Measurements from ENCODE around the gene TC2N. TPM values are rescaled to one million over a fixed set of nuclear protein-coding genes. Genes with fewer than 3 reads are reported as not detected.
A peak's percentile ranks its signal among the peaks of the same experiment; 100 is the strongest.

Gene TC2N
- total and polyA plus RNA-seq, 5 donors: 7.1 to 17.4 (median 14.7) TPM

GRCh38 chr14:91889477-91890211, 22.3 kb upstream of the TC2N start:
- H3K4me3 ChIP-seq (ENCODE audit: low read length): no peak overlapping the region
- ATAC-seq (peak; percentile 48 to 65), DNase-seq (peak; percentile 45 to 86 (median 80))
- H3K27ac ChIP-seq (ENCODE audit: low read length): peak overlapping the region; percentile 20
- WGBS: 57% methylated on average over 13 of the region's 13 CpGs
- no peaks in the 10 kb centered on the region for H3K27me3 ChIP-seq (ENCODE audit: control insufficient read depth, insufficient read depth)
- intact Hi-C loops (cut with DNase I): no loop called here
- peaks cover 16% of the 10 kb centered on the region for H3K4me1 ChIP-seq (ENCODE audit: control insufficient read depth, insufficient read depth, low read length)
- no peaks in the 10 kb centered on the region for H3K9me3 ChIP-seq (ENCODE audit: control insufficient read depth, low read length)

- Histone ChIP-seq H3K27me3 (ENCODE audit: control insufficient read depth, insufficient read depth) (no peaks in the 10 kb centered on the region), H3K4me3 (ENCODE audit: low read length) (no peak overlapping the region), H3K27ac (ENCODE audit: low read length) (no peak overlapping the region), H3K4me1 (ENCODE audit: control insufficient read depth, insufficient read depth, low read length) (peaks cover 18% of the 10 kb centered on the region), H3K9me3 (ENCODE audit: control insufficient read depth, low read length) (no peaks in the 10 kb centered on the region)
- ATAC-seq (no peak), DNase-seq (no peak)
- WGBS: 74% methylated on average over 10 of the region's 10 CpGs
- intact Hi-C loops (cut with DNase I): no loop called here
Measured at GRCh38 chr14:91888641-91889476, 21.5 kb upstream of the TC2N start.

- H3K27ac ChIP-seq (ENCODE audit: low read length): no peak overlapping the region
- H3K9me3 ChIP-seq (ENCODE audit: control insufficient read depth, low read length): no peaks in the 10 kb centered on the region
- H3K4me1 ChIP-seq (ENCODE audit: control insufficient read depth, insufficient read depth, low read length): peaks cover 20% of the 10 kb centered on the region
- no peak overlapping the region for H3K4me3 ChIP-seq (ENCODE audit: low read length)
- no peak for DNase-seq
- ATAC-seq: no peak
- WGBS: 94% methylated on average over 8 of the region's 8 CpGs
- no peaks in the 10 kb centered on the region for H3K27me3 ChIP-seq (ENCODE audit: control insufficient read depth, insufficient read depth)
- intact Hi-C loops (cut with DNase I): no loop called here
Measured at GRCh38 chr14:91886961-91887360, 19.6 kb upstream of the TC2N start.

GRCh38 chr14:91885839-91886238, 18.5 kb upstream of the TC2N start:
- Histone ChIP-seq H3K9me3 (ENCODE audit: control insufficient read depth, low read length) (no peaks in the 10 kb centered on the region), H3K4me3 (ENCODE audit: low read length) (no peak overlapping the region), H3K27me3 (ENCODE audit: control insufficient read depth, insufficient read depth) (no peaks in the 10 kb centered on the region), H3K4me1 (ENCODE audit: control insufficient read depth, insufficient read depth, low read length) (peaks cover 13% of the 10 kb centered on the region), H3K27ac (ENCODE audit: low read length) (peak overlapping the region; percentile 15)
- DNase-seq: no peak
- peak; percentile 5 to 53 for ATAC-seq
- WGBS: 38% methylated on average over 4 of the region's 4 CpGs
- intact Hi-C loops (cut with DNase I): no loop called here

GRCh38 chr14:91885113-91885712, 17.9 kb upstream of the TC2N start:
- 76% methylated on average over 4 of the region's 4 CpGs for WGBS
- intact Hi-C loops (cut with DNase I): no loop called here

GRCh38 chr14:91884664-91885063, 17.3 kb upstream of the TC2N start:
- no peak overlapping the region for H3K4me3 ChIP-seq (ENCODE audit: low read length)
- ATAC-seq (peak; percentile 69 to 76), DNase-seq (peak; percentile 69 to 86 (median 74))
- 46% methylated on average over 6 of the region's 6 CpGs for WGBS
- no peaks in the 10 kb centered on the region for H3K9me3 ChIP-seq (ENCODE audit: control insufficient read depth, low read length)
- peak overlapping the region; percentile 83 for H3K27ac ChIP-seq (ENCODE audit: low read length)
- intact Hi-C loops (cut with DNase I): no loop called here
- no peaks in the 10 kb centered on the region for H3K27me3 ChIP-seq (ENCODE audit: control insufficient read depth, insufficient read depth)
- H3K4me1 ChIP-seq (ENCODE audit: control insufficient read depth, insufficient read depth, low read length): peaks cover 8% of the 10 kb centered on the region

More at GRCh38 chr14:91885113-91885712, 17.9 kb upstream of the TC2N start:
- Histone ChIP-seq H3K4me3 (ENCODE audit: low read length) (no peak overlapping the region), H3K27ac (ENCODE audit: low read length) (peak overlapping the region; percentile 83), H3K27me3 (ENCODE audit: control insufficient read depth, insufficient read depth) (no peaks in the 10 kb centered on the region), H3K9me3 (ENCODE audit: control insufficient read depth, low read length) (no peaks in the 10 kb centered on the region), H3K4me1 (ENCODE audit: control insufficient read depth, insufficient read depth, low read length) (peaks cover 12% of the 10 kb centered on the region)
- DNase-seq (peak in 2 of 3 donors; percentile 37 to 68), ATAC-seq (peak in 1 of 2 donors; percentile 7)

GRCh38 chr14:91883753-91884152, 16.4 kb upstream of the TC2N start:
- peak overlapping the region; percentile 83 for H3K27ac ChIP-seq (ENCODE audit: low read length)
- WGBS: 55% methylated on average over 9 of the region's 9 CpGs
- H3K27me3 ChIP-seq (ENCODE audit: control insufficient read depth, insufficient read depth): no peaks in the 10 kb centered on the region
- intact Hi-C loops (cut with DNase I): no loop called here
- peak; percentile 81 to 82 for ATAC-seq
- H3K4me3 ChIP-seq (ENCODE audit: low read length): no peak overlapping the region
- H3K9me3 ChIP-seq (ENCODE audit: control insufficient read depth, low read length): no peaks in the 10 kb centered on the region
- H3K4me1 ChIP-seq (ENCODE audit: control insufficient read depth, insufficient read depth, low read length): peaks cover 8% of the 10 kb centered on the region
- DNase-seq: peak; percentile 79 to 89 (median 81)

GRCh38 chr14:91882776-91883175, 15.4 kb upstream of the TC2N start:
- H3K27ac ChIP-seq (ENCODE audit: low read length): peak overlapping the region; percentile 65
- H3K9me3 ChIP-seq (ENCODE audit: control insufficient read depth, low read length): no peaks in the 10 kb centered on the region
- intact Hi-C loops (cut with DNase I): no loop called here
- ATAC-seq: no peak
- no peak for DNase-seq
- H3K4me1 ChIP-seq (ENCODE audit: control insufficient read depth, insufficient read depth, low read length): peaks cover 8% of the 10 kb centered on the region
- H3K27me3 ChIP-seq (ENCODE audit: control insufficient read depth, insufficient read depth): no peaks in the 10 kb centered on the region
- WGBS: 48% methylated on average over 4 of the region's 4 CpGs
- H3K4me3 ChIP-seq (ENCODE audit: low read length): no peak overlapping the region

GRCh38 chr14:91882369-91882768, 15.0 kb upstream of the TC2N start:
- no peaks in the 10 kb centered on the region for H3K9me3 ChIP-seq (ENCODE audit: control insufficient read depth, low read length)
- 59% methylated on average over 5 of the region's 5 CpGs for WGBS
- intact Hi-C loops (cut with DNase I): no loop called here
- no peak overlapping the region for H3K27ac ChIP-seq (ENCODE audit: low read length)
- peaks cover 8% of the 10 kb centered on the region for H3K4me1 ChIP-seq (ENCODE audit: control insufficient read depth, insufficient read depth, low read length)
- ATAC-seq (no peak), DNase-seq (no peak)
- no peak overlapping the region for H3K4me3 ChIP-seq (ENCODE audit: low read length)
- no peaks in the 10 kb centered on the region for H3K27me3 ChIP-seq (ENCODE audit: control insufficient read depth, insufficient read depth)

GRCh38 chr14:91879196-91879595, 11.9 kb upstream of the TC2N start:
- Histone ChIP-seq H3K27ac (ENCODE audit: low read length) (no peak overlapping the region), H3K4me3 (ENCODE audit: low read length) (no peak overlapping the region), H3K4me1 (ENCODE audit: control insufficient read depth, insufficient read depth, low read length) (peaks cover 2% of the 10 kb centered on the region), H3K27me3 (ENCODE audit: control insufficient read depth, insufficient read depth) (no peaks in the 10 kb centered on the region), H3K9me3 (ENCODE audit: control insufficient read depth, low read length) (no peaks in the 10 kb centered on the region)
- intact Hi-C loops (cut with DNase I): no loop called here
- DNase-seq: no peak
- WGBS: 78% methylated on average over 6 of the region's 6 CpGs
- no peak for ATAC-seq

- Histone ChIP-seq H3K27ac (ENCODE audit: low read length) (no peak overlapping the region), H3K4me3 (ENCODE audit: low read length) (no peak overlapping the region), H3K4me1 (ENCODE audit: control insufficient read depth, insufficient read depth, low read length) (peaks cover 2% of the 10 kb centered on the region), H3K27me3 (ENCODE audit: control insufficient read depth, insufficient read depth) (no peaks in the 10 kb centered on the region), H3K9me3 (ENCODE audit: control insufficient read depth, low read length) (no peaks in the 10 kb centered on the region)
- WGBS: 97% methylated on average over 5 of the region's 5 CpGs
- ATAC-seq (no peak), DNase-seq (no peak)
- intact Hi-C loops (cut with DNase I): no loop called here
Measured at GRCh38 chr14:91878274-91878673, 10.9 kb upstream of the TC2N start.
